ENCODE results near the gene SSH2.

- TF ChIP-seq CTCF (IDR thresholded peaks at IDR 0.05; ENCODE audit: borderline replicate concordance, extremely low read depth, low read length, poor library complexity, severe bottlenecking), result no peak
- no peak for TF ChIP-seq EZH2 (IDR thresholded peaks at IDR 0.05; ENCODE audit: borderline replicate concordance, low read depth, low read length, severe bottlenecking)
Observed at GRCh38 chr17:29719469-29719868, 210.6 kb downstream of the SSH2 start.
